Epithelial cell of proximal tubule (primary cell): ENCODE results near the gene NUDT21. TPM values are rescaled to one million over a fixed set of nuclear protein-coding genes. Genes with fewer than 3 reads are reported as not detected.
"Not testable (repeated sequence)": the region's sequence is repeated elsewhere in the genome, so short reads cannot be mapped to it uniquely, and the experiment has no call there.

ENCODE experiments used
- DNase-seq: peaks from one replicate; pipeline ENCODE4 v3.0.0-alpha.2; 2011; ENCODE audit warnings: low read depth
- H3K4me3 ChIP-seq: 2 replicates; pipeline ENCODE4 v1.5.1; 2011; ENCODE audit warnings: low read depth, mild to moderate bottlenecking, low read length
- CTCF ChIP-seq: conservative IDR thresholded peaks from 2 replicates; pipeline ENCODE4 v1.5.1; 2012; ENCODE audit warnings: low read depth, mild to moderate bottlenecking, low read length
- total RNA-seq: library from RNA; depleted of rRNA; stranded (reverse); fragments of >200 nt; gene quantifications from 2 replicates; pipeline ENCODE4 v1.2.3, GENCODE V29; 2015

The NUDT21 gene
- total RNA-seq, 1 donor from 2014 or later, result 78.2 TPM

- no peak for TF ChIP-seq CTCF
- no peak for DNase-seq
Measured at GRCh38 chr16:56382459-56382858, 68.7 kb downstream of the NUDT21 start.

GRCh38 chr16:56380778-56381485 is 70.2 kb downstream of the NUDT21 start:
- not testable (repeated sequence) for DNase-seq, H3K4me3 ChIP-seq

More at GRCh38 chr16:56382459-56382858, 68.7 kb downstream of the NUDT21 start:
- no peak overlapping the region for H3K4me3 ChIP-seq

Other genes starting within 250 kb of the NUDT21 start
- 111 and 119 TPM in 2 replicates for gene AMFR, start 25.8 kb downstream of the NUDT21 start, total RNA-seq
- 54.9 and 66.7 TPM in 2 replicates for gene OGFOD1, start 222 bp upstream of the NUDT21 start, total RNA-seq
- gene BBS2, start 68.7 kb upstream of the NUDT21 start, total RNA-seq, result 24.9 and 75.3 TPM in 2 replicates
- not detected in 2 replicates for gene MT4, start 113.7 kb upstream of the NUDT21 start, total RNA-seq
- 1.0 and 5.1 TPM in 2 replicates for gene MT3, start 138.2 kb upstream of the NUDT21 start, total RNA-seq
- 1,146 and 1,559 TPM in 2 replicates for gene MT2A, start 157.3 kb upstream of the NUDT21 start, total RNA-seq
- 724 and 1,203 TPM in 2 replicates for gene MT1E, start 174.4 kb upstream of the NUDT21 start, total RNA-seq
- gene MT1M, start 181.3 kb upstream of the NUDT21 start, total RNA-seq, result 19.1 and 124 TPM in 2 replicates
- gene MT1A, start 187.3 kb upstream of the NUDT21 start, total RNA-seq, result 26.0 and 62.4 TPM in 2 replicates
- not detected in 2 replicates for gene MT1B, start 200.6 kb upstream of the NUDT21 start, total RNA-seq
- gene MT1F, start 206.6 kb upstream of the NUDT21 start, total RNA-seq, result 15.3 and 95.8 TPM in 2 replicates
- 40.2 and 1,970 TPM in 2 replicates for gene MT1G, start 216.7 kb upstream of the NUDT21 start, total RNA-seq
- 15.4 and 781 TPM in 2 replicates for gene MT1H, start 218.5 kb upstream of the NUDT21 start, total RNA-seq
- 87.8 and 132 TPM in 2 replicates for gene MT1X, start 231.1 kb upstream of the NUDT21 start, total RNA-seq